HG03439 (cell line): ENCODE results near the gene SELENOW.

Source experiments
- ATAC-seq: cut with Tn5 transposase; IDR thresholded peaks from one replicate; pipeline ENCODE4 v1.9.1; 2021; ENCODE audit warnings: mild to moderate bottlenecking, moderate library complexity; ENCODE audit not compliant: unreplicated experiment

SELENOW gene

GRCh38 chr19:47819858-47820257 is 41.4 kb downstream of the SELENOW start:
- no peak for ATAC-seq

DNA sequence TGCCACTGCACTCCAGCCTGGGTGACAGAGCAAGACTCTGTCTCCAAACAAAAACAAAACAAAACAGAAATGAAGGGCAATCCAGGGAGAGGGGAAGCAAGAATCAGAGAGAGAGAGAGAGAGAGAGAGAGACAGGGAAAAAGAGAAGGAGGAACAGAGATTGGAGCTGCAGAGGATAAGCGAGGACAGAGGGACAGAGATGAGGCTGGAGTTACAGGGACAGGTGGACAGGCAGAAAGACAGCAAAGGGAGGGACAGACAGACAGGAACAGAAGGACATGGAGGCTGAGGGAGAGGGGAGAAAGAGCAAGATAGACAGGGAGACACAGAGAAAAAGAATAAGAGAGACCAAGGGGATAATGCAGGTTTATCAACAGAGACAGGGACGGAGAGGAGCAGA is 41.9 kb downstream of the SELENOW start:
- ATAC-seq: no peak

DNA sequence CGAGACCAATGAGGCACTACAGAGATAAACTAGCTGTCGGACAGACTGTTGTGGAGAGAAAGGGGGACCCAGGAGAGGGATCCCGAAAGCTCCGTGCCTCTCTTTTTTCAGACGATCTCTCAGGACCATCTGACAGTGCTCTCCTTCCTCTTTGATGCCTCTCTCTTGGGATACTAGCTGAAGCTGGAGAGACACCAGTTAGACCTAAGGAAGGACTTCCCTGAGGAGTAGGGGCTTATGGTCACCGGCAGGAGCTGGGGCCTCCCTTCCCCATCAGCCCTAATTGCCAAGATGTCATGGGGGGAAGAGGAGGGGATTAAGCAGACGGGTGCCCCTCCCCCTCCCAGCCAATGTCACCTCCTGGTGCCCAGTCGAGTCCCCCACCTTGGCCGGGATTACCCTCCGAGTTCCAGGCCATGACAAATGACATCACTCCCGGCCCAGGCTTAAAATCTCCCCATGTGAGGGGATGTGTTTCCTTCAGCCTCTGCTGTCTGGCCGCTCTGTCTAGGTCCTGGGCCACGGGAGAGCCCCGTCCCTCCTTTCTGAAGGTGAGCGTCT is 43.0 kb downstream of the SELENOW start, which contains the start of gene CRX:
Gene CRX (plus strand): TSS at position 478 of the 561 bp plus-strand sequence. CDS start 12,507 bp downstream, outside the sequence.
- no peak for ATAC-seq

DNA sequence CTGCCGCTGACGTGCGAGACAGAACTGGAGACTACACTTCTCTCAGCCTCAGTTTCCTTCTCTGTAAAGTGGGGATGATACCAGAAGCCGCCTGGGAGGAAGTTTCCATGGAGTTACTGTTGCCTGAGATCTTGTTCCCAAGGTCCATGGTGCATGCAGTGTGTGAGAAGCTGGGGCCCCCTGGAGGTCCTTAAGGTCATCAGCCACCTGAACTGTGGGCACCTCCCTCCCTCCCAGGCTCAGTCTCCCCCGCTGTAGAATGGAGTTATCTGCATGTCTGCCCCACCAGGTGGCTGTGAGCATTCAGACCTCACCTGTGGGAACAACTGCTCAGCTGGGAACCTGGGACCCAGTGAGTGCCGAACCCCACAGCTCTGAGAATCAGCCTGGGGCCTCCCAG is 45.9 kb downstream of the SELENOW start:
- ATAC-seq: no peak

DNA sequence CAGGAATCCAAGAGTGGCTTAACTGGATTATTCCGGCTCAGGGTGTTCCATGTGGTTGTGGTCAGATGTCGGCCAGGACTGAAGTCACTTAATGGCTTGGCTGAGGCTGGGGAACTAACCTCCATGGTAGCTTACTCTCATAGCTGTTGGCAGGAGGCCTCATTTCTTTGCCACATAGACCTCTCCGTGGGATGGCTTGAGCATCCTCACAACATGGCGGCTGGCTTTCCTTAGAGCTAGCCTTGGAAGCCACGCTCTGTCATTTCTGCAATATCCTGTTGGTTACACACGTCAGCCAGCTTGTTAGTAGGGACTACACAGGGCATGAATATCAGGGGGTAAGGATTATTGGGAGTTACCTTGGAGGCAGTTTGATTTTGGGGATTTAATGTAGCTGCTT is 48.3 kb downstream of the SELENOW start:
- ATAC-seq: no peak

DNA sequence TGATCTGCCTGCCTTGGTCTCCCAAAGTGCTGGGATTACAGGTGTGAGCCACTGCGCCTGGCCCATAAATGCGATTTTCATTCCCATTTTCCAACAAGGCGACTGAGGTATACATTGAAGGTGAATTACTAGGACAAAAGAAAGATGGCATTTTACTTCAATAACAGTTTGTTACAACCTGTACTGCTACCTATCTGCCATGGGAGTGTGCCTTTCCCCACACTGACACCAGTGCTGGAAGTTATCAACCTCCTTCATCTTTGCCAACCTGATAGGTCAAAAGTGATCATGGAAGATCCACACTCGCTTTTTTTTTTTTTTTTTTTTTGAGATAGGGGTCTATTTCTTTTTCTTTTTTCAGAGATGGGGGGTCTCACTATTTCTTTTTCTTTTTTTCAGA is 54.2 kb downstream of the SELENOW start:
- ATAC-seq: no peak
